Measurements from ENCODE around the gene FHIP1B. TPM values are rescaled to one million over a fixed set of nuclear protein-coding genes. Genes with fewer than 3 reads are reported as not detected.

Gene FHIP1B
- total and polyA plus RNA-seq, 8 donors, result 34.9 to 69.0 (median 55.7) TPM

- no peaks in the 10 kb centered on the region for H3K27me3 ChIP-seq
- DNase-seq (no peak), ATAC-seq (no peak)
- H3K27ac ChIP-seq, result no peak overlapping the region
- H3K36me3 ChIP-seq, result peaks cover 0 to 60% of the 10 kb centered on the region in 2 donors
- intact Hi-C loops (cut with DNase I), result no loop called here
- H3K4me1 ChIP-seq, result peaks cover 0 to 43% of the 10 kb centered on the region in 2 donors
- H3K9me3 ChIP-seq, result no peaks in the 10 kb centered on the region
- no peak for TF ChIP-seq CTCF (IDR thresholded peaks at IDR 0.05)
- H3K4me3 ChIP-seq, result no peak overlapping the region
Measured at GRCh38 chr11:6206456-6207180, 27.8 kb downstream of the FHIP1B start.

GRCh38 chr11:6205366-6205765, 29.1 kb downstream of the FHIP1B start, which contains the start of gene C11orf42:
TSS of gene C11orf42 (plus strand) at chr11:6205557. CDS start at chr11:6205616, 59 bp downstream.
- Histone ChIP-seq H3K36me3 (peaks cover 0 to 48% of the 10 kb centered on the region in 2 donors), H3K4me3 (no peak within 1 kb of the TSS)
- DNase-seq, result no peak

GRCh38 chr11:6204706-6205105, 29.7 kb downstream of the FHIP1B start:
- intact Hi-C loops (cut with DNase I), result no loop called here
- peaks cover 0 to 61% of the 10 kb centered on the region in 2 donors for H3K4me1 ChIP-seq
- ATAC-seq, result peak; percentile 20
- no peak for TF ChIP-seq CTCF (IDR thresholded peaks at IDR 0.05)
- no peaks in the 10 kb centered on the region for H3K9me3 ChIP-seq
- no peaks in the 10 kb centered on the region for H3K27me3 ChIP-seq
- peak overlapping the region in 1 of 2 donors; percentile 95 for H3K27ac ChIP-seq
- H3K4me3 ChIP-seq, result no peak overlapping the region
- peaks cover 0 to 41% of the 10 kb centered on the region in 2 donors for H3K36me3 ChIP-seq
- no peak for DNase-seq

More at GRCh38 chr11:6205366-6205765, 29.1 kb downstream of the FHIP1B start, which contains the start of gene C11orf42:
- no peak for ATAC-seq
- intact Hi-C loops (cut with DNase I), result no loop called here
- Histone ChIP-seq H3K27me3 (no peaks in the 10 kb centered on the region), H3K27ac (peak within 1 kb of the TSS in 1 of 2 donors; percentile 95), H3K4me1 (peaks cover 0 to 54% of the 10 kb centered on the region in 2 donors), H3K9me3 (no peaks in the 10 kb centered on the region)
- no peak for TF ChIP-seq CTCF (IDR thresholded peaks at IDR 0.05)

GRCh38 chr11:6203327-6203726, 31.1 kb downstream of the FHIP1B start:
- peak overlapping the region in 1 of 2 donors; percentile 95 for H3K27ac ChIP-seq
- ATAC-seq (no peak), DNase-seq (no peak)
- H3K4me1 ChIP-seq, result peaks cover 0 to 61% of the 10 kb centered on the region in 2 donors
- TF ChIP-seq CTCF (IDR thresholded peaks at IDR 0.05), result no peak
- H3K27me3 ChIP-seq, result no peaks in the 10 kb centered on the region
- H3K9me3 ChIP-seq, result no peaks in the 10 kb centered on the region
- intact Hi-C loops (cut with DNase I), result no loop called here
- H3K36me3 ChIP-seq, result peaks cover 0 to 27% of the 10 kb centered on the region in 2 donors
- H3K4me3 ChIP-seq, result no peak overlapping the region

- intact Hi-C loops (cut with DNase I), result no loop called here
- Histone ChIP-seq H3K27ac (peak overlapping the region in 1 of 2 donors; percentile 95), H3K4me3 (no peak overlapping the region)
Measured at GRCh38 chr11:6202041-6202440, 32.4 kb downstream of the FHIP1B start.

More at GRCh38 chr11:6202041-6202440, 32.4 kb downstream of the FHIP1B start:
- TF ChIP-seq CTCF (IDR thresholded peaks at IDR 0.05), result no peak
- Histone ChIP-seq H3K9me3 (no peaks in the 10 kb centered on the region), H3K36me3 (peaks cover 0 to 18% of the 10 kb centered on the region in 2 donors), H3K27me3 (no peaks in the 10 kb centered on the region), H3K4me1 (peaks cover 0 to 61% of the 10 kb centered on the region in 2 donors)
- ATAC-seq (no peak), DNase-seq (no peak)
